Endothelial cell of umbilical vein (primary cell): Measurements from ENCODE around the gene FHIT. TPM values are rescaled to one million over a fixed set of nuclear protein-coding genes. Genes with fewer than 3 reads are reported as not detected.

ENCODE experiments used
- BruUV-seq: library from RNA; stranded (reverse); fragments of 400-500 nt; replicated peaks from 2 replicates; lab custom pipeline; 2021; lab: Mats Ljungman, UMichigan
- CTCF ChIA-PET: fragments of 300-600, 350-600 bp; sonication (Branson Sonifier 250); formaldehyde crosslinking; loops from one replicate; lab custom pipeline; 2021; ENCODE audit warnings: antibody characterized with exemption, inconsistent platforms; lab: Charles Lee
- POLR2A ChIA-PET: fragments of 300-600, 350-600 bp; sonication (Branson Sonifier 250); formaldehyde crosslinking; loops from one replicate; lab custom pipeline; 2021; ENCODE audit warnings: antibody characterized with exemption, inconsistent platforms; lab: Charles Lee
- DNase-seq: peaks from one replicate; pipeline ENCODE4 v3.0.0-alpha.2; 2011; ENCODE audit warnings: low read depth, low spot score
- FAIRE-seq: peaks from 2 replicates; lab custom pipeline; 2011; peaks lifted over from hg19 to GRCh38; lab: Jason Lieb, UNC
- H2AFZ ChIP-seq: 2 replicates; pipeline ENCODE4 v1.6.0; 2012; ENCODE audit warnings: low read depth, low read length, control low read depth, inconsistent platforms
- H3K27ac ChIP-seq: 2 replicates; pipeline ENCODE4 v1.5.1; 2011; ENCODE audit warnings: low read depth, mild to moderate bottlenecking, control low read depth, low read length, moderate library complexity; ENCODE audit not compliant: insufficient read depth
- H3K27me3 ChIP-seq, 2 experiments: 2 replicates each; pipeline versions ENCODE4 v1.6.0 to v1.6.1; 2011; ENCODE audit warnings: low read length in 2 of 2, mixed read lengths in 1 of 2; ENCODE audit not compliant: control insufficient read depth in 2 of 2, insufficient read depth in 2 of 2
- H3K36me3 ChIP-seq, 2 experiments: 2 replicates in 1 of 2; 3 replicates in 1 of 2; pipeline ENCODE4 v1.5.1; 2011; ENCODE audit warnings: low read length in 2 of 2, mild to moderate bottlenecking in 1 of 2, moderate library complexity in 1 of 2; ENCODE audit not compliant: control insufficient read depth in 2 of 2, insufficient read depth in 2 of 2; ENCODE audit errors: extremely low read depth in 1 of 2
- H3K4me1 ChIP-seq: 3 replicates; pipeline ENCODE4 v1.5.1; 2011; ENCODE audit warnings: mild to moderate bottlenecking, low read length; ENCODE audit not compliant: control insufficient read depth, insufficient read depth; ENCODE audit errors: extremely low read depth
- H3K4me2 ChIP-seq: 2 replicates; pipeline ENCODE4 v1.6.1; 2011; ENCODE audit warnings: low read length, control low read depth, mixed read lengths; ENCODE audit not compliant: insufficient read depth
- H3K4me3 ChIP-seq, 3 experiments: fragments of 200-600 bp in 1 of 3; sonication (generic), shearing (Covaris generic) in 1 of 3; replicated peaks in 1 of 3; 2 replicates each; pipeline ENCODE4 v1.5.1; 2011 to 2016; ENCODE audit warnings: control low read depth in 3 of 3, low read length in 3 of 3, mild to moderate bottlenecking in 2 of 3, inconsistent platforms in 1 of 3, low read depth in 1 of 3, moderate library complexity in 1 of 3; ENCODE audit not compliant: insufficient read depth in 1 of 3
- H3K79me2 ChIP-seq: 2 replicates; pipeline ENCODE4 v1.6.0; 2012; ENCODE audit warnings: low read length, inconsistent platforms; ENCODE audit not compliant: control insufficient read depth, insufficient read depth
- H3K9ac ChIP-seq: replicated peaks from 2 replicates; pipeline ENCODE3; 2011; ENCODE audit warnings: low read length, control low read depth; ENCODE audit not compliant: insufficient read depth; ENCODE audit errors: extremely low read depth
- H3K9me1 ChIP-seq: replicated peaks from 3 replicates; pipeline ENCODE4 v1.6.0; 2011; ENCODE audit warnings: mild to moderate bottlenecking, low read length; ENCODE audit not compliant: control insufficient read depth, insufficient read depth; ENCODE audit errors: extremely low read depth
- H3K9me3 ChIP-seq: replicated peaks from 2 replicates; pipeline ENCODE4 v1.5.1; 2012; ENCODE audit warnings: low read length, inconsistent platforms; ENCODE audit not compliant: control insufficient read depth, insufficient read depth
- H4K20me1 ChIP-seq: replicated peaks from 2 replicates; pipeline ENCODE3; 2011; ENCODE audit warnings: mild to moderate bottlenecking, low read length; ENCODE audit not compliant: control insufficient read depth, insufficient read depth; ENCODE audit errors: extremely low read depth
- EZH2 ChIP-seq: IDR thresholded peaks from 2 replicates; pipeline ENCODE4 v1.6.1; 2012; ENCODE audit warnings: borderline replicate concordance, low read depth, mild to moderate bottlenecking, moderate library complexity, low read length, inconsistent platforms; ENCODE audit not compliant: severe bottlenecking
- FOS ChIP-seq: IDR thresholded peaks from 2 replicates; pipeline ENCODE4 v1.6.1; 2011; ENCODE audit warnings: mild to moderate bottlenecking, low read length, moderate library complexity, borderline replicate concordance; ENCODE audit not compliant: insufficient read depth
- JUN ChIP-seq: IDR thresholded peaks from 2 replicates; pipeline ENCODE4 v1.6.1; 2011; ENCODE audit warnings: borderline replicate concordance, low read depth; ENCODE audit not compliant: insufficient read length, insufficient read depth
- MYC ChIP-seq: IDR thresholded peaks from one replicate; pipeline ENCODE4 v1.6.1; 2011; ENCODE audit warnings: mild to moderate bottlenecking, low read depth, low read length
- POLR2A ChIP-seq: IDR thresholded peaks from 2 replicates; pipeline ENCODE4 v1.6.1; 2012; ENCODE audit warnings: low read depth, mild to moderate bottlenecking, control low read depth, low read length
- POLR2AphosphoS5 ChIP-seq: IDR thresholded peaks from 2 replicates; pipeline ENCODE4 v1.6.1; 2012; ENCODE audit warnings: low read depth, mild to moderate bottlenecking, control low read depth, low read length, moderate library complexity; ENCODE audit not compliant: insufficient read depth
- dilution Hi-C: fragments of 300-500 bp; cut with MboI; formaldehyde crosslinking; loops from one replicate; pipeline ENCODE4 v1.15.0; 2019; ENCODE audit warnings: low sequenced_read_pairs; ENCODE audit not compliant: extremely low pct_ligation_motif_present
- intact Hi-C: fragments of 100-400 bp; cut with micrococcal nuclease; formaldehyde crosslinking; loops from one replicate; pipeline ENCODE4 v1.10.0; 2022
- polyA plus RNA-seq, 4 experiments: library from polyadenylated mRNA; depleted of rRNA in 3 of 4; stranded (reverse) in 3 of 4; unstranded in 1 of 4; fragments of >200 nt; gene quantifications; 2 replicates each; pipeline versions ENCODE4 v1.2.1 to v1.2.3, GENCODE V29; 2011 to 2012; ENCODE audit warnings: missing spikeins in 1 of 4
- total RNA-seq: library from RNA; stranded (reverse); gene quantifications from 2 replicates; pipeline ENCODE4 v1.2.3, GENCODE V29; 2021
- TF ChIP-seq, protein P1 (sequence below), 2 donors: IDR thresholded peaks; 1 replicate in 1 of 2; 2 replicates in 1 of 2; pipeline ENCODE4 v1.5.1; 2011; ENCODE audit warnings: low read length in 2 of 2, mild to moderate bottlenecking in 2 of 2, moderate library complexity in 2 of 2, control low read depth in 1 of 2, inconsistent platforms in 1 of 2, low read depth in 1 of 2; ENCODE audit not compliant: insufficient read depth in 1 of 2; ENCODE audit errors: extremely low read depth in 1 of 2

Gene FHIT
- total and polyA plus RNA-seq, 2 donors (not counting 3 experiments of a cell fraction or from before 2014, with no cell fraction given): 0.47 to 2.2 TPM

DNA sequence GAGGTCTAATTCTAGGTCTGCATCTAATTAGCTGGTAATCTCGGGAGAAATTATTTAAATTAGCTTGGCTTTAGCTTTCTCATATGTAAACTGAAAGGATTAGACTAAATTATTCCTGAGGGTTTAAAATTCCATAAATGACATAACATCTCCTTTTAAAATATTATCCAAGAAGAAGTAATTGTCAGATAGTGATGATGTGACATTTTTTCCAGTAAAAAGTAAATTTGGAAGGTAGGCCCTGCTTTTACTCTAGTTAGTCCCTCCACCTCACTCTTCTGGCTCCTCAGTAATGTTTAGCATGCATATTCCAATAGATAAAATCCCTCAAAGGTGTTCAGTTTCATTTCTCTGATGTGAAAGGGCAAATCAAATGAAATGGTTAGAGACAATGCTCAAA, 215.7 kb downstream of the FHIT start:
- POLR2A ChIA-PET: no interaction called here
- DNase-seq (no peak), FAIRE-seq (no peak)
- BruUV-seq: no TSS peak
- CTCF ChIA-PET: interaction anchor here (1.0 kb wide), 1 partner anchor 9 kb away, joined by 3 read pairs; no protein-coding TSS in a partner anchor
- H3K27ac ChIP-seq: no peak overlapping the region
- H2AFZ ChIP-seq: no peak overlapping the region
- TF ChIP-seq FOS (no peak), POLR2AphosphoS5 (no peak), POLR2A (no peak), EZH2 (no peak), JUN (no peak), MYC (no peak)
- TF ChIP-seq, protein P1, sequence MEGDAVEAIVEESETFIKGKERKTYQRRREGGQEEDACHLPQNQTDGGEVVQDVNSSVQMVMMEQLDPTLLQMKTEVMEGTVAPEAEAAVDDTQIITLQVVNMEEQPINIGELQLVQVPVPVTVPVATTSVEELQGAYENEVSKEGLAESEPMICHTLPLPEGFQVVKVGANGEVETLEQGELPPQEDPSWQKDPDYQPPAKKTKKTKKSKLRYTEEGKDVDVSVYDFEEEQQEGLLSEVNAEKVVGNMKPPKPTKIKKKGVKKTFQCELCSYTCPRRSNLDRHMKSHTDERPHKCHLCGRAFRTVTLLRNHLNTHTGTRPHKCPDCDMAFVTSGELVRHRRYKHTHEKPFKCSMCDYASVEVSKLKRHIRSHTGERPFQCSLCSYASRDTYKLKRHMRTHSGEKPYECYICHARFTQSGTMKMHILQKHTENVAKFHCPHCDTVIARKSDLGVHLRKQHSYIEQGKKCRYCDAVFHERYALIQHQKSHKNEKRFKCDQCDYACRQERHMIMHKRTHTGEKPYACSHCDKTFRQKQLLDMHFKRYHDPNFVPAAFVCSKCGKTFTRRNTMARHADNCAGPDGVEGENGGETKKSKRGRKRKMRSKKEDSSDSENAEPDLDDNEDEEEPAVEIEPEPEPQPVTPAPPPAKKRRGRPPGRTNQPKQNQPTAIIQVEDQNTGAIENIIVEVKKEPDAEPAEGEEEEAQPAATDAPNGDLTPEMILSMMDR (IDR thresholded peaks at IDR 0.05; ENCODE audit: extremely low read depth in 1 of 2, insufficient read depth in 1 of 2, low read depth in 1 of 2, low read length in 2 of 2): no peak
- no peaks in the 10 kb centered on the region for H4K20me1 ChIP-seq
- H3K4me1 ChIP-seq: no peaks in the 10 kb centered on the region
- no peaks in the 10 kb centered on the region for H3K79me2 ChIP-seq
- no peak overlapping the region for H3K9ac ChIP-seq
- no peak overlapping the region for H3K4me2 ChIP-seq
- H3K4me3 ChIP-seq: no peak overlapping the region
- no peaks in the 10 kb centered on the region for H3K27me3 ChIP-seq
- H3K9me3 ChIP-seq: no peaks in the 10 kb centered on the region
- no peaks in the 10 kb centered on the region for H3K9me1 ChIP-seq
- dilution Hi-C loops (no loop called here), intact Hi-C loops (no loop called here)
- no peaks in the 10 kb centered on the region for H3K36me3 ChIP-seq
